ENCODE measurements around the gene MORN4. TPM values are rescaled to one million over a fixed set of nuclear protein-coding genes. Genes with fewer than 3 reads are reported as not detected.

The MORN4 gene
- total and polyA plus RNA-seq, 2 donors (not counting 3 experiments of a cell fraction or from before 2014, with no cell fraction given): 12.2 to 13.9 TPM

DNA sequence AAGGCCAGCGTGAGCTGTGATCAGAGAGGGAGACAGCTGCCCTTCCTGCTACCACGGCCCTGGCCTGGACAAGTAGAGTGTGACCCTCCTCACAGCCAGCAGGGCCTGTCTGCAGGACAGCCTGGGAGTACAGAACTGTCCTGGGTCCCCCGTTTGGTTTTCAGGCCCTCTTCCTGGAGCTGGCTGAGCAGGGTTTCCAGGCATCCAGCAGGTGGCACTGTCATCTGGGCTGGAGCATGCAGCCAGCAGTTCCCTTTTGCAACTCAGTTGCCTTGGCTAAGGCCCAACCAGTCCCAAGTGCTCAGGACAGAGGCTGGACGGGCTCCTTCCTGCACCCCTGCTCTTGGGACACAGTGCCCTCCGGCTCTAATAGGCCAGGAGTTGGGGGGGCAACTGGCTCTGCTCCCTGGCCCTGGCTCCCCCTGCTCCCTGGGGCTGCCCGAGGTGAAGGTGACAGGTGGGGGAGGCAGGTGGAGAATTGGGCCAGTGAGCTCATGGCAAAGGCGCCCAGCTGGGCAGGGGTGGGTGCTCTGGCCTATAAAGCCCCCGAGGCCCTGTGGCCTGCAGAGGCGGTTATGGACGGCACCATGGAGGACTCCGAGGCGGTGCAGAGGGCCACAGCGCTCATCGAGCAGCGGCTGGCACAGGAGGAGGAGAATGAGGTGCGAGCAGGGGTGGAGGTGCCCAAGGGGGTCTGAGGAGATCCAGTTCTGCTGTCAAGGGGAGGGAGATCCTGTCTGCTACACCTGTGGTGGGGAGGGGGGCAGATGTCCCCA is 60.9 kb downstream of the MORN4 start, which contains the start of gene ANKRD2:
Gene ANKRD2, plus strand, starts transcription at position 566 of the 776 bp plus-strand sequence. Its CDS starts 10 bp downstream, at position 576.
- H3K27ac ChIP-seq (ENCODE audit: insufficient read depth, low read depth, low read length): no peak within 1 kb of the TSS
- H3K4me2 ChIP-seq (ENCODE audit: insufficient read depth, low read length): no peak within 1 kb of the TSS
- H3K4me1 ChIP-seq (ENCODE audit: control insufficient read depth, extremely low read depth, insufficient read depth, low read length): peaks cover 14% of the 10 kb centered on the region
- dilution Hi-C loops (cut with MboI; ENCODE audit: extremely low pct_ligation_motif_present, low sequenced_read_pairs) (no loop called here), intact Hi-C loops (cut with micrococcal nuclease) (loop anchor here (1.0 to 2.0 kb wide), 3 partner anchors 40 to 158 kb away; no protein-coding TSS in a partner anchor)
- H3K9ac ChIP-seq (replicated peaks; ENCODE audit: extremely low read depth, insufficient read depth, low read length): no peak within 1 kb of the TSS
- BruUV-seq (replicated peaks): no TSS peak
- no peaks in the 10 kb centered on the region for H3K27me3 ChIP-seq (ENCODE audit: control insufficient read depth in 2 of 2, insufficient read depth in 2 of 2, low read length in 2 of 2)
- no peak within 1 kb of the TSS for H2AFZ ChIP-seq (ENCODE audit: low read depth, low read length)
- no peaks in the 10 kb centered on the region for H3K9me3 ChIP-seq (replicated peaks; ENCODE audit: control insufficient read depth, insufficient read depth, low read length)
- H3K4me3 ChIP-seq (replicated peaks in 1 of 3; ENCODE audit: insufficient read depth in 1 of 3, low read depth in 1 of 3, low read length in 3 of 3): no peak within 1 kb of the TSS
- ChIA-PET CTCF (interaction anchor here (0.6 to 8.2 kb wide), 39 partner anchors 10 to 167 kb away, joined by 3 to 304 read pairs (median 5); partner anchors contain the start of genes C10orf62, HOGA1 and MORN4), POLR2A (interaction anchor here (1.0 kb wide), 1 partner anchor 40 kb away, joined by 3 read pairs; no protein-coding TSS in a partner anchor)
- H3K9me1 ChIP-seq (replicated peaks; ENCODE audit: control insufficient read depth, extremely low read depth, insufficient read depth, low read length): no peaks in the 10 kb centered on the region
- TF ChIP-seq, protein P1, sequence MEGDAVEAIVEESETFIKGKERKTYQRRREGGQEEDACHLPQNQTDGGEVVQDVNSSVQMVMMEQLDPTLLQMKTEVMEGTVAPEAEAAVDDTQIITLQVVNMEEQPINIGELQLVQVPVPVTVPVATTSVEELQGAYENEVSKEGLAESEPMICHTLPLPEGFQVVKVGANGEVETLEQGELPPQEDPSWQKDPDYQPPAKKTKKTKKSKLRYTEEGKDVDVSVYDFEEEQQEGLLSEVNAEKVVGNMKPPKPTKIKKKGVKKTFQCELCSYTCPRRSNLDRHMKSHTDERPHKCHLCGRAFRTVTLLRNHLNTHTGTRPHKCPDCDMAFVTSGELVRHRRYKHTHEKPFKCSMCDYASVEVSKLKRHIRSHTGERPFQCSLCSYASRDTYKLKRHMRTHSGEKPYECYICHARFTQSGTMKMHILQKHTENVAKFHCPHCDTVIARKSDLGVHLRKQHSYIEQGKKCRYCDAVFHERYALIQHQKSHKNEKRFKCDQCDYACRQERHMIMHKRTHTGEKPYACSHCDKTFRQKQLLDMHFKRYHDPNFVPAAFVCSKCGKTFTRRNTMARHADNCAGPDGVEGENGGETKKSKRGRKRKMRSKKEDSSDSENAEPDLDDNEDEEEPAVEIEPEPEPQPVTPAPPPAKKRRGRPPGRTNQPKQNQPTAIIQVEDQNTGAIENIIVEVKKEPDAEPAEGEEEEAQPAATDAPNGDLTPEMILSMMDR (IDR thresholded peaks at IDR 0.05; ENCODE audit: extremely low read depth in 1 of 2, insufficient read depth in 1 of 2, low read depth in 1 of 2, low read length in 2 of 2): peak; percentile 87 to 96
- TF ChIP-seq MYC (IDR thresholded peaks at IDR 0.05; ENCODE audit: low read depth, low read length): no peak
- no peak for TF ChIP-seq FOS (IDR thresholded peaks at IDR 0.05; ENCODE audit: borderline replicate concordance, insufficient read depth, low read length)
- TF ChIP-seq GATA2 (IDR thresholded peaks at IDR 0.05; ENCODE audit: insufficient read depth, insufficient read length, low read depth, low read length): no peak
- TF ChIP-seq JUN (IDR thresholded peaks at IDR 0.05; ENCODE audit: borderline replicate concordance, insufficient read depth, insufficient read length, low read depth): no peak
- TF ChIP-seq, protein P2, sequence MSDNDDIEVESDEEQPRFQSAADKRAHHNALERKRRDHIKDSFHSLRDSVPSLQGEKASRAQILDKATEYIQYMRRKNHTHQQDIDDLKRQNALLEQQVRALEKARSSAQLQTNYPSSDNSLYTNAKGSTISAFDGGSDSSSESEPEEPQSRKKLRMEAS (IDR thresholded peaks at IDR 0.05; ENCODE audit: insufficient read depth, insufficient read length): no peak
- no peak for TF ChIP-seq EZH2 (IDR thresholded peaks at IDR 0.05; ENCODE audit: borderline replicate concordance, low read depth, low read length, severe bottlenecking)
- no peaks in the 10 kb centered on the region for H3K79me2 ChIP-seq (ENCODE audit: control insufficient read depth, insufficient read depth, low read length)
- peaks cover 3 to 37% of the 10 kb centered on the region in 2 experiments for H3K36me3 ChIP-seq (ENCODE audit: control insufficient read depth in 2 of 2, extremely low read depth in 1 of 2, insufficient read depth in 2 of 2, low read length in 2 of 2)
- no peaks in the 10 kb centered on the region for H4K20me1 ChIP-seq (replicated peaks; ENCODE audit: control insufficient read depth, extremely low read depth, insufficient read depth, low read length)
- FAIRE-seq (peak; percentile 90), DNase-seq (ENCODE audit: low read depth, low spot score) (peak; percentile 66)

Measured in endothelial cell of umbilical vein (primary cell).